Mammary epithelial cell (primary cell): ENCODE results near the gene CKMT2.

Experiments
- CTCF ChIP-seq, 2 donors: IDR thresholded peaks in 1 of 2; conservative IDR thresholded peaks in 1 of 2; 2 replicates each; pipeline ENCODE4 v1.5.1; 2011 to 2012; ENCODE audit warnings: inconsistent platforms in 2 of 2, low read length in 2 of 2, mild to moderate bottlenecking in 2 of 2, control low read depth in 1 of 2, low read depth in 1 of 2; ENCODE audit not compliant: insufficient read depth in 1 of 2; ENCODE audit errors: extremely low read depth in 1 of 2
- EZH2 ChIP-seq: IDR thresholded peaks from 2 replicates; pipeline ENCODE4 v1.6.1; 2012; ENCODE audit warnings: low read length, inconsistent platforms, borderline replicate concordance

- no peak for TF ChIP-seq CTCF (conservative IDR thresholded peaks at IDR 0.05 in 1 of 2, IDR thresholded peaks at IDR 0.05 in 1 of 2; ENCODE audit: extremely low read depth in 1 of 2, insufficient read depth in 1 of 2, low read depth in 1 of 2, low read length in 2 of 2)
- no peak for TF ChIP-seq EZH2
These were observed 41.3 kb upstream of the CKMT2 start for GRCh38 chr5:81191726-81192372.
